Articular chondrocyte of knee joint (primary cell): ENCODE results near the gene MAP3K7CL. TPM values are rescaled to one million over a fixed set of nuclear protein-coding genes. Genes with fewer than 3 reads are reported as not detected.

Source experiments
- small RNA-seq: library from RNA; depleted of rRNA; stranded (forward); fragments of <200 nt; gene quantifications from one replicate; pipeline ENCODE3, GENCODE V24; 2012
- total RNA-seq: library from RNA; depleted of rRNA; stranded (reverse); fragments of >200 nt; gene quantifications from 2 replicates; pipeline ENCODE4 v1.2.3, GENCODE V29; 2012

The MAP3K7CL gene, protein sequence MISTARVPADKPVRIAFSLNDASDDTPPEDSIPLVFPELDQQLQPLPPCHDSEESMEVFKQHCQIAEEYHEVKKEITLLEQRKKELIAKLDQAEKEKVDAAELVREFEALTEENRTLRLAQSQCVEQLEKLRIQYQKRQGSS
- total RNA-seq = 3.6 and 3.7 TPM in 2 replicates

GRCh38 chr21:29130270-29130969 is at the start of gene MAP3K7CL:
Gene MAP3K7CL, plus strand, starts transcription at chr21:29130644. Its CDS starts 2,701 bp downstream, at chr21:29133345.

Small RNA genes lying within 50 kb of the gene (small RNA-seq; reads per million reads assigned to genes)
- not detected for gene RF00012
- gene RF00019 = not detected

Other genes with a start within 250 kb of the MAP3K7CL start
- gene LTN1, start 137.8 kb upstream of the MAP3K7CL start, total RNA-seq = 33.8 and 35.3 TPM in 2 replicates
- 29.5 and 29.9 TPM in 2 replicates for gene RWDD2B, start 111.3 kb upstream of the MAP3K7CL start, total RNA-seq
- 53.2 and 54.2 TPM in 2 replicates for gene USP16, start 106.0 kb upstream of the MAP3K7CL start, total RNA-seq
- gene CCT8, start 57.0 kb upstream of the MAP3K7CL start, total RNA-seq = 140 and 159 TPM in 2 replicates
- gene BACH1, start 168.3 kb downstream of the MAP3K7CL start, total RNA-seq = 55.1 and 71.2 TPM in 2 replicates